Measurements from ENCODE around the gene ZDHHC17. TPM values are rescaled to one million over a fixed set of nuclear protein-coding genes. Genes with fewer than 3 reads are reported as not detected.

Gene ZDHHC17, protein sequence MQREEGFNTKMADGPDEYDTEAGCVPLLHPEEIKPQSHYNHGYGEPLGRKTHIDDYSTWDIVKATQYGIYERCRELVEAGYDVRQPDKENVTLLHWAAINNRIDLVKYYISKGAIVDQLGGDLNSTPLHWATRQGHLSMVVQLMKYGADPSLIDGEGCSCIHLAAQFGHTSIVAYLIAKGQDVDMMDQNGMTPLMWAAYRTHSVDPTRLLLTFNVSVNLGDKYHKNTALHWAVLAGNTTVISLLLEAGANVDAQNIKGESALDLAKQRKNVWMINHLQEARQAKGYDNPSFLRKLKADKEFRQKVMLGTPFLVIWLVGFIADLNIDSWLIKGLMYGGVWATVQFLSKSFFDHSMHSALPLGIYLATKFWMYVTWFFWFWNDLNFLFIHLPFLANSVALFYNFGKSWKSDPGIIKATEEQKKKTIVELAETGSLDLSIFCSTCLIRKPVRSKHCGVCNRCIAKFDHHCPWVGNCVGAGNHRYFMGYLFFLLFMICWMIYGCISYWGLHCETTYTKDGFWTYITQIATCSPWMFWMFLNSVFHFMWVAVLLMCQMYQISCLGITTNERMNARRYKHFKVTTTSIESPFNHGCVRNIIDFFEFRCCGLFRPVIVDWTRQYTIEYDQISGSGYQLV
- polyA plus RNA-seq: 14.0 to 28.2 TPM (median 27.8 TPM) in 3 replicates
- 10.3 TPM for polyA plus RNA-seq (2011; ENCODE audit: low read depth)
- polyA plus RNA-seq (2011; cell fraction: cytosol; rRNA removed): 4.5 and 9.4 TPM in 2 replicates
- polyA plus RNA-seq (2011; cell fraction: nucleus; rRNA removed): 51.3 and 56.0 TPM in 2 replicates
- polyA plus RNA-seq (2012; ENCODE audit: low replicate concordance): 7.1 and 9.0 TPM in 2 replicates
- 25.4 to 116 TPM (median 61.2 TPM) in 3 replicates for polyA minus RNA-seq
- polyA minus RNA-seq (2011; cell fraction: cytosol; rRNA and poly(A)+ RNA removed): 10.7 TPM
- 52.9 and 102 TPM in 2 replicates for polyA minus RNA-seq (2011; cell fraction: nucleus; rRNA and poly(A)+ RNA removed)

DNA sequence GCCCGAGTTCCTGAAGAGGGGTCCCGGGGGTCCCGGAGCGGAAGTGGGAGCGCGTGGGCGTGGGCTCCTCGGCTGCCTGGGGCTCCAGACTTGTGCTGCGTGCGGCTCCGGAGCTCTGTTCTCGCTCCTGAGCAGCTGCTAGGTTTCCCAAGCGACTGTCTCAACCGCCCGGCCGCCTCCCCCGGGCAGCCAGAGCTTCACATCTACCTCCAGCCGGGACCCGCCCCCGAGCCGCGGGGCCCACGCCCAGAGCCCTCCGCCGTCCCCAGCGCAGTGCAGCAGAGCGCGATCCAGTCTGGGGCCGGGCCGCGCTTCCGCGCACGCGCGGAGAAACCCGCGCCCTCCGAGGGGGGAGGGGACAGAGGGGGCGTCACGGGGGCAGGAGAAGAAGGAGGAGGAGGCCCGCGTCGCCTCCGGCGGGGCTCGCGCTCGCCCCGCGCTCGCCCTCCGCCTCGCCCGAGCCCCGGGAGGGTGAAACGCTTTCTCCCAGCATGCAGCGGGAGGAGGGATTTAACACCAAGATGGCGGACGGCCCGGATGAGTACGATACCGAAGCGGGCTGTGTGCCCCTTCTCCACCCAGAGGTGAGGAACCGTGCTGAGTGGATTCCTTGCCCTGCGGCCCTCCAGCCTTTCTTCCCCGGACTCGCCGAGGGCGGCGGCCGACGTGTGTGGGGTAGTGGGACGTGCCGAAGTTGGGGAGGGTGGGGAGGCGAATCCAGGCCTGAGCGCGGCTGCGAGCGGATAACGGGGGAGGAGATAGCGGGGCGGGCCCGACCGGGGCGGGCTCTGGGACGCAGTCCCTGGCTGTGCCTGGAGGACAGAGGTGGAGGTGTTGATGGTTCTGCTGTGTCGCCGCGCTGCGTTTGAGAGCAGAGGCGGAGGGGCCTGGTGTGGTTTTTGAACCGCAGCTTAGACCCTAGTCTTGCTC, at the start of gene ZDHHC17:
ZDHHC17 (plus strand) TSS at position 370 of the 930 bp plus-strand sequence; CDS start at position 492, 122 bp downstream.
- Histone ChIP-seq H3K9me1 (ENCODE audit: control insufficient read depth, extremely low read depth, insufficient read depth, low read length) (no peaks in the 10 kb centered on the region), H3K79me2 (ENCODE audit: control insufficient read depth, insufficient read depth, low read length) (peaks cover 45% of the 10 kb centered on the region), H3K4me2 (ENCODE audit: control insufficient read depth, extremely low read depth, insufficient read depth, low read depth, low read length) (peak within 1 kb of the TSS; percentile 98), H2AFZ (ENCODE audit: control insufficient read depth, low read length) (peak within 1 kb of the TSS; percentile 99), H3K27me3 (ENCODE audit: control insufficient read depth, extremely low read depth, insufficient read depth, low read length) (no peaks in the 10 kb centered on the region), H3K4me1 (ENCODE audit: control insufficient read depth, extremely low read depth, insufficient read depth, low read length) (peaks cover 8% of the 10 kb centered on the region), H3K4me3 (ENCODE audit: control insufficient read depth in 2 of 3, extremely low read depth in 1 of 3, insufficient read depth in 2 of 3, low read depth in 1 of 3, low read length in 3 of 3) (peak within 1 kb of the TSS; percentile 72 to 93 (median 88)), H4K20me1 (ENCODE audit: control insufficient read depth, extremely low read depth, insufficient read depth, low read length) (no peaks in the 10 kb centered on the region), H3K9ac (ENCODE audit: control insufficient read depth, extremely low read depth, insufficient read depth, low read length) (peak within 1 kb of the TSS; percentile 96), H3K9me3 (ENCODE audit: control insufficient read depth, low read depth, low read length) (no peaks in the 10 kb centered on the region), H3K36me3 (ENCODE audit: control insufficient read depth in 2 of 2, extremely low read depth in 1 of 2, insufficient read depth in 2 of 2, low read length in 2 of 2) (no peaks in the 10 kb centered on the region), H3K27ac (ENCODE audit: control insufficient read depth, insufficient read depth, low read length) (peak within 1 kb of the TSS; percentile 90)
- FAIRE-seq (no peak), DNase-seq (ENCODE audit: low read depth, low spot score) (peak; percentile 48)
- dilution Hi-C loops (cut with MboI; ENCODE audit: extremely low pct_ligation_motif_present, low sequenced_read_pairs): no loop called here
- TF ChIP-seq EZH2 (IDR thresholded peaks at IDR 0.05; ENCODE audit: low read length): no peak
- TF ChIP-seq, protein P1, sequence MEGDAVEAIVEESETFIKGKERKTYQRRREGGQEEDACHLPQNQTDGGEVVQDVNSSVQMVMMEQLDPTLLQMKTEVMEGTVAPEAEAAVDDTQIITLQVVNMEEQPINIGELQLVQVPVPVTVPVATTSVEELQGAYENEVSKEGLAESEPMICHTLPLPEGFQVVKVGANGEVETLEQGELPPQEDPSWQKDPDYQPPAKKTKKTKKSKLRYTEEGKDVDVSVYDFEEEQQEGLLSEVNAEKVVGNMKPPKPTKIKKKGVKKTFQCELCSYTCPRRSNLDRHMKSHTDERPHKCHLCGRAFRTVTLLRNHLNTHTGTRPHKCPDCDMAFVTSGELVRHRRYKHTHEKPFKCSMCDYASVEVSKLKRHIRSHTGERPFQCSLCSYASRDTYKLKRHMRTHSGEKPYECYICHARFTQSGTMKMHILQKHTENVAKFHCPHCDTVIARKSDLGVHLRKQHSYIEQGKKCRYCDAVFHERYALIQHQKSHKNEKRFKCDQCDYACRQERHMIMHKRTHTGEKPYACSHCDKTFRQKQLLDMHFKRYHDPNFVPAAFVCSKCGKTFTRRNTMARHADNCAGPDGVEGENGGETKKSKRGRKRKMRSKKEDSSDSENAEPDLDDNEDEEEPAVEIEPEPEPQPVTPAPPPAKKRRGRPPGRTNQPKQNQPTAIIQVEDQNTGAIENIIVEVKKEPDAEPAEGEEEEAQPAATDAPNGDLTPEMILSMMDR (optimal IDR thresholded peaks at IDR 0.05 in 1 of 3, IDR thresholded peaks at IDR 0.05 in 1 of 3, conservative IDR thresholded peaks at IDR 0.05 in 1 of 3; ENCODE audit: extremely low read depth in 1 of 3, insufficient read depth in 2 of 3, low read length in 3 of 3): no peak

DNA sequence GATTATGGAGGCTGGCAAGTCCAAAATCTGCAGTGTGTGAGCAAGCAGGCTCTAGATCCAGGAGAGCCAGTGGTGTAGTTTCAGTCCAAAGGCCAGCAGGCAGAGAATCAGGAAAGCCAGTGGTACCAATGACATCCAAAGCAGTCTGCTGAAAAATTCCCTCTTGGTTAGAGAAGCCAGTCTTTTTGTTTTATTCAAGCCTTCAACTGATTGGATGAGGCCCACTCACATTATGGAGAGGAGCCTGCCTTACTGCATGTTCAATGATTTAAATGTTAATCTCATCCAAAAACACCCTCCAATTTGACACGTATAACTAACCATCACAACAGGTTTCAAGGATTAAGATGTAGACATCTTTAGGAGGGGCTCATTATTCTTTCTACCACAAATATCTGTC, 49.5 kb upstream of the ZDHHC17 start:
- DNase-seq (ENCODE audit: low read depth, low spot score) (no peak), FAIRE-seq (no peak)
- H3K36me3 ChIP-seq (ENCODE audit: control insufficient read depth in 2 of 2, extremely low read depth in 1 of 2, insufficient read depth in 2 of 2, low read length in 2 of 2): no peaks in the 10 kb centered on the region
- H3K4me2 ChIP-seq (ENCODE audit: control insufficient read depth, extremely low read depth, insufficient read depth, low read depth, low read length): no peak overlapping the region
- dilution Hi-C loops (cut with MboI; ENCODE audit: extremely low pct_ligation_motif_present, low sequenced_read_pairs): no loop called here
- no peak overlapping the region for H2AFZ ChIP-seq (ENCODE audit: control insufficient read depth, low read length)
- H3K9ac ChIP-seq (ENCODE audit: control insufficient read depth, extremely low read depth, insufficient read depth, low read length): no peak overlapping the region
- no peaks in the 10 kb centered on the region for H3K27me3 ChIP-seq (ENCODE audit: control insufficient read depth, extremely low read depth, insufficient read depth, low read length)
- TF ChIP-seq, protein P1 (optimal IDR thresholded peaks at IDR 0.05 in 1 of 3, IDR thresholded peaks at IDR 0.05 in 1 of 3, conservative IDR thresholded peaks at IDR 0.05 in 1 of 3; ENCODE audit: extremely low read depth in 1 of 3, insufficient read depth in 2 of 3, low read length in 3 of 3): no peak
- no peak for TF ChIP-seq EZH2 (IDR thresholded peaks at IDR 0.05; ENCODE audit: low read length)
- no peaks in the 10 kb centered on the region for H4K20me1 ChIP-seq (ENCODE audit: control insufficient read depth, extremely low read depth, insufficient read depth, low read length)
- H3K79me2 ChIP-seq (ENCODE audit: control insufficient read depth, insufficient read depth, low read length): no peaks in the 10 kb centered on the region
- peaks cover 6% of the 10 kb centered on the region for H3K4me1 ChIP-seq (ENCODE audit: control insufficient read depth, extremely low read depth, insufficient read depth, low read length)
- no peak overlapping the region for H3K4me3 ChIP-seq (ENCODE audit: control insufficient read depth in 2 of 3, extremely low read depth in 1 of 3, insufficient read depth in 2 of 3, low read depth in 1 of 3, low read length in 3 of 3)
- no peaks in the 10 kb centered on the region for H3K9me3 ChIP-seq (ENCODE audit: control insufficient read depth, low read depth, low read length)
- H3K9me1 ChIP-seq (ENCODE audit: control insufficient read depth, extremely low read depth, insufficient read depth, low read length): no peaks in the 10 kb centered on the region
- H3K27ac ChIP-seq (ENCODE audit: control insufficient read depth, insufficient read depth, low read length): no peak overlapping the region
